ENCODE data around the gene AP3B1. TPM values are rescaled to one million over a fixed set of nuclear protein-coding genes. Genes with fewer than 3 reads are reported as not detected.

Gene AP3B1
- total RNA-seq, 1 donor from 2014 or later, result 49.6 TPM

- Histone ChIP-seq H3K9me3 (no peaks in the 10 kb centered on the region), H3K36me3 (no peaks in the 10 kb centered on the region), H3K4me1 (no peaks in the 10 kb centered on the region), H3K4me3 (no peak overlapping the region), H3K27ac (no peak overlapping the region), H3K27me3 (no peaks in the 10 kb centered on the region)
- DNase-seq (ENCODE audit: extremely low spot score in 2 of 2), result no peak
- TF ChIP-seq POLR2A (IDR thresholded peaks at IDR 0.05), result no peak
- TF ChIP-seq CTCF (IDR thresholded peaks at IDR 0.05), result no peak
- no peak for TF ChIP-seq POLR2AphosphoS5 (IDR thresholded peaks at IDR 0.05; ENCODE audit: insufficient read depth in 1 of 2, low read depth in 1 of 2)
- intact Hi-C loops (cut with DNase I), result no loop called here
Measured at GRCh38 chr5:78232163-78232562, 62.3 kb downstream of the AP3B1 start.

GRCh38 chr5:78224358-78224757 lies 70.1 kb downstream of the AP3B1 start:
- no peak for DNase-seq (ENCODE audit: extremely low spot score in 2 of 2)
- Histone ChIP-seq H3K9me3 (peaks cover 3% of the 10 kb centered on the region), H3K27ac (no peak overlapping the region), H3K27me3 (no peaks in the 10 kb centered on the region), H3K36me3 (peaks cover 0 to 27% of the 10 kb centered on the region in 2 donors), H3K4me3 (no peak overlapping the region), H3K4me1 (no peaks in the 10 kb centered on the region)
- intact Hi-C loops (cut with DNase I), result no loop called here
- no peak for TF ChIP-seq POLR2A (IDR thresholded peaks at IDR 0.05)
- no peak for TF ChIP-seq POLR2AphosphoS5 (IDR thresholded peaks at IDR 0.05; ENCODE audit: insufficient read depth in 1 of 2, low read depth in 1 of 2)
- no peak for TF ChIP-seq CTCF (IDR thresholded peaks at IDR 0.05)

- Histone ChIP-seq H3K27ac (no peak overlapping the region), H3K4me1 (no peaks in the 10 kb centered on the region), H3K27me3 (no peaks in the 10 kb centered on the region), H3K9me3 (peaks cover 3% of the 10 kb centered on the region), H3K4me3 (no peak overlapping the region), H3K36me3 (peaks cover 0 to 27% of the 10 kb centered on the region in 2 donors)
- no peak for DNase-seq (ENCODE audit: extremely low spot score in 2 of 2)
- intact Hi-C loops (cut with DNase I), result no loop called here
- TF ChIP-seq CTCF (IDR thresholded peaks at IDR 0.05), result no peak
- no peak for TF ChIP-seq POLR2AphosphoS5 (IDR thresholded peaks at IDR 0.05; ENCODE audit: insufficient read depth in 1 of 2, low read depth in 1 of 2)
Measured at GRCh38 chr5:78221964-78222451, 72.5 kb downstream of the AP3B1 start.

- DNase-seq (ENCODE audit: extremely low spot score in 2 of 2), result no peak
- peaks cover 3% of the 10 kb centered on the region for H3K9me3 ChIP-seq
- H3K4me3 ChIP-seq, result no peak overlapping the region
- intact Hi-C loops (cut with DNase I), result no loop called here
- TF ChIP-seq CTCF (IDR thresholded peaks at IDR 0.05), result no peak
- no peak for TF ChIP-seq POLR2AphosphoS5 (IDR thresholded peaks at IDR 0.05; ENCODE audit: insufficient read depth in 1 of 2, low read depth in 1 of 2)
- TF ChIP-seq POLR2A (IDR thresholded peaks at IDR 0.05), result no peak
- no peak overlapping the region for H3K27ac ChIP-seq
- peaks cover 0 to 27% of the 10 kb centered on the region in 2 donors for H3K36me3 ChIP-seq
- no peaks in the 10 kb centered on the region for H3K27me3 ChIP-seq
- no peaks in the 10 kb centered on the region for H3K4me1 ChIP-seq
Measured at GRCh38 chr5:78221467-78221866, 73.0 kb downstream of the AP3B1 start.

- Histone ChIP-seq H3K4me1 (no peaks in the 10 kb centered on the region), H3K4me3 (no peak overlapping the region), H3K9me3 (no peaks in the 10 kb centered on the region), H3K36me3 (peaks cover 0 to 16% of the 10 kb centered on the region in 2 donors), H3K27me3 (no peaks in the 10 kb centered on the region), H3K27ac (no peak overlapping the region)
- TF ChIP-seq POLR2A (IDR thresholded peaks at IDR 0.05), result no peak
- TF ChIP-seq POLR2AphosphoS5 (IDR thresholded peaks at IDR 0.05; ENCODE audit: insufficient read depth in 1 of 2, low read depth in 1 of 2), result no peak
- no peak for TF ChIP-seq CTCF (IDR thresholded peaks at IDR 0.05)
- intact Hi-C loops (cut with DNase I), result no loop called here
- no peak for DNase-seq (ENCODE audit: extremely low spot score in 2 of 2)
Measured at GRCh38 chr5:78215972-78216371, 78.5 kb downstream of the AP3B1 start.
